ENCODE data around the gene NTSR1. TPM values are rescaled to one million over a fixed set of nuclear protein-coding genes. Genes with fewer than 3 reads are reported as not detected.

The NTSR1 gene
- total RNA-seq, 2 experiments from 2014 or later: not detected

GRCh38 chr20:62790075-62790474, 81.4 kb downstream of the NTSR1 start:
- ChIA-PET CTCF (interaction anchor here (1.1 to 4.0 kb wide), 10 partner anchors 15 to 380 kb away, joined by 3 to 22 read pairs (median 6); partner anchors contain the start of genes OGFR and SLCO4A1), POLR2A (no interaction called here)
- Mint-ChIP-seq H3K27ac (no peak overlapping the region), H3K4me1 (ENCODE audit: low read depth) (peaks cover 24% of the 10 kb centered on the region), H3K9me3 (no peaks in the 10 kb centered on the region), H3K4me3 (no peak overlapping the region), H3K36me3 (no peaks in the 10 kb centered on the region), H3K27me3 (no peaks in the 10 kb centered on the region)
- DNase-seq: no peak
- intact Hi-C loops (cut with micrococcal nuclease): no loop called here

GRCh38 chr20:62791301-62792181, 82.9 kb downstream of the NTSR1 start:
- no peaks in the 10 kb centered on the region for H3K36me3 Mint-ChIP-seq

GRCh38 chr20:62792182-62792939, 83.7 kb downstream of the NTSR1 start:
- intact Hi-C loops (cut with micrococcal nuclease): no loop called here
- H3K9me3 Mint-ChIP-seq: no peaks in the 10 kb centered on the region
- ChIA-PET POLR2A (no interaction called here), CTCF (interaction anchor here (0.6 to 4.0 kb wide), 37 partner anchors 10 to 293 kb away, joined by 3 to 22 read pairs (median 6); partner anchors contain the start of genes OGFR and SLCO4A1)
- no peaks in the 10 kb centered on the region for H3K27me3 Mint-ChIP-seq
- no peak overlapping the region for H3K4me3 Mint-ChIP-seq
- H3K36me3 Mint-ChIP-seq: no peaks in the 10 kb centered on the region
- no peak for DNase-seq
- H3K4me1 Mint-ChIP-seq (ENCODE audit: low read depth): peaks cover 27% of the 10 kb centered on the region
- H3K27ac Mint-ChIP-seq: peak overlapping the region; percentile 8

More at GRCh38 chr20:62791301-62792181, 82.9 kb downstream of the NTSR1 start:
- POLR2A ChIA-PET: no interaction called here
- no peaks in the 10 kb centered on the region for H3K27me3 Mint-ChIP-seq
- intact Hi-C loops (cut with micrococcal nuclease): loop anchor here (1.0 kb wide), 2 partner anchors 88 to 291 kb away; no protein-coding TSS in a partner anchor
- CTCF ChIA-PET: interaction anchor here (0.6 to 4.0 kb wide), 45 partner anchors 9 to 423 kb away, joined by 3 to 22 read pairs (median 5); partner anchors contain the start of genes OGFR, SLCO4A1 and TCFL5
- H3K4me1 Mint-ChIP-seq (ENCODE audit: low read depth): peaks cover 26% of the 10 kb centered on the region
- DNase-seq: peak; percentile 87
- no peak overlapping the region for H3K27ac Mint-ChIP-seq
- no peaks in the 10 kb centered on the region for H3K9me3 Mint-ChIP-seq
- H3K4me3 Mint-ChIP-seq: no peak overlapping the region

- no peaks in the 10 kb centered on the region for H3K27me3 Mint-ChIP-seq
- intact Hi-C loops (cut with micrococcal nuclease): no loop called here
- CTCF ChIA-PET: interaction anchor here (1.0 to 4.0 kb wide), 13 partner anchors 10 to 294 kb away, joined by 3 to 22 read pairs (median 6); no protein-coding TSS in a partner anchor
- no peak for DNase-seq
- H3K9me3 Mint-ChIP-seq: no peaks in the 10 kb centered on the region
- H3K36me3 Mint-ChIP-seq: no peaks in the 10 kb centered on the region
- peaks cover 29% of the 10 kb centered on the region for H3K4me1 Mint-ChIP-seq (ENCODE audit: low read depth)
- POLR2A ChIA-PET: no interaction called here
- peak overlapping the region; percentile 81 for H3K27ac Mint-ChIP-seq
- no peak overlapping the region for H3K4me3 Mint-ChIP-seq
Observed at GRCh38 chr20:62792940-62793756, 84.5 kb downstream of the NTSR1 start.

GRCh38 chr20:62793757-62794006, 85.0 kb downstream of the NTSR1 start:
- DNase-seq: no peak
- peak overlapping the region; percentile 81 for H3K27ac Mint-ChIP-seq
- ChIA-PET CTCF (interaction anchor here (0.7 to 2.1 kb wide), 2 partner anchors 14 to 384 kb away, joined by 3 to 4 read pairs; no protein-coding TSS in a partner anchor), POLR2A (interaction anchor here (1.0 to 1.9 kb wide), 3 partner anchors 10 to 152 kb away, joined by 3 to 4 read pairs (median 3); no protein-coding TSS in a partner anchor)
- intact Hi-C loops (cut with micrococcal nuclease): loop anchor here (1.0 to 2.0 kb wide), 4 partner anchors 11 to 171 kb away; partner anchors contain the start of gene OGFR
- peaks cover 3% of the 10 kb centered on the region for H3K36me3 Mint-ChIP-seq
- H3K9me3 Mint-ChIP-seq: no peaks in the 10 kb centered on the region
- H3K4me1 Mint-ChIP-seq (ENCODE audit: low read depth): peaks cover 29% of the 10 kb centered on the region
- peak overlapping the region; percentile 68 for H3K4me3 Mint-ChIP-seq
- H3K27me3 Mint-ChIP-seq: no peaks in the 10 kb centered on the region

- Mint-ChIP-seq H3K36me3 (peaks cover 5% of the 10 kb centered on the region), H3K4me1 (ENCODE audit: low read depth) (peaks cover 29% of the 10 kb centered on the region), H3K27me3 (no peaks in the 10 kb centered on the region), H3K4me3 (peak overlapping the region; percentile 79), H3K27ac (peak overlapping the region; percentile 81), H3K9me3 (no peaks in the 10 kb centered on the region)
- intact Hi-C loops (cut with micrococcal nuclease): loop anchor here (1.0 to 2.0 kb wide), 4 partner anchors 10 to 171 kb away; partner anchors contain the start of gene OGFR
- POLR2A ChIA-PET: interaction anchor here (0.8 to 1.9 kb wide), 10 partner anchors 10 to 191 kb away, joined by 3 to 4 read pairs (median 3); partner anchors contain the start of genes OGFR and SLCO4A1
- DNase-seq: peak; percentile 98
- CTCF ChIA-PET: interaction anchor here (0.7 to 2.1 kb wide), 5 partner anchors 13 to 411 kb away, joined by 3 to 4 read pairs (median 3); no protein-coding TSS in a partner anchor
Observed at GRCh38 chr20:62794007-62794724, 85.5 kb downstream of the NTSR1 start.

GRCh38 chr20:62795023-62795761, 86.6 kb downstream of the NTSR1 start:
- Mint-ChIP-seq H3K4me3 (peak overlapping the region; percentile 79), H3K9me3 (no peaks in the 10 kb centered on the region), H3K36me3 (peaks cover 11% of the 10 kb centered on the region), H3K27ac (peak overlapping the region; percentile 80), H3K27me3 (no peaks in the 10 kb centered on the region), H3K4me1 (ENCODE audit: low read depth) (peaks cover 29% of the 10 kb centered on the region)
- peak; percentile 75 for DNase-seq
- intact Hi-C loops (cut with micrococcal nuclease): loop anchor here (2.0 to 5.0 kb wide), 3 partner anchors 127 to 172 kb away; partner anchors contain the start of gene GID8
- POLR2A ChIA-PET: interaction anchor here (0.6 to 1.9 kb wide), 11 partner anchors 9 to 192 kb away, joined by 3 to 4 read pairs (median 3); partner anchors contain the start of genes OGFR and SLCO4A1
- CTCF ChIA-PET: interaction anchor here (0.9 to 2.1 kb wide), 3 partner anchors 12 to 143 kb away, joined by 3 to 4 read pairs (median 3); no protein-coding TSS in a partner anchor

- no peaks in the 10 kb centered on the region for H3K9me3 Mint-ChIP-seq
- peaks cover 12% of the 10 kb centered on the region for H3K36me3 Mint-ChIP-seq
- peaks cover 23% of the 10 kb centered on the region for H3K4me1 Mint-ChIP-seq (ENCODE audit: low read depth)
- DNase-seq: no peak
- peak overlapping the region; percentile 78 for H3K4me3 Mint-ChIP-seq
- ChIA-PET POLR2A (interaction anchor here (1.0 to 1.5 kb wide), 3 partner anchors 14 to 194 kb away, joined by 3 to 4 read pairs (median 4); partner anchors contain the start of gene SLCO4A1), CTCF (interaction anchor here (1.0 to 1.4 kb wide), 4 partner anchors 9 to 173 kb away, joined by 3 to 5 read pairs (median 3); no protein-coding TSS in a partner anchor)
- no peaks in the 10 kb centered on the region for H3K27me3 Mint-ChIP-seq
- H3K27ac Mint-ChIP-seq: peak overlapping the region; percentile 76
- intact Hi-C loops (cut with micrococcal nuclease): loop anchor here (2.0 to 5.0 kb wide), 3 partner anchors 125 to 494 kb away; partner anchors contain the start of genes ADRM1 and GID8
Observed at GRCh38 chr20:62796699-62797491, 88.3 kb downstream of the NTSR1 start.

GRCh38 chr20:62797671-62798532, 89.3 kb downstream of the NTSR1 start:
- peaks cover 12% of the 10 kb centered on the region for H3K36me3 Mint-ChIP-seq
- POLR2A ChIA-PET: no interaction called here
- H3K27me3 Mint-ChIP-seq: no peaks in the 10 kb centered on the region
- H3K27ac Mint-ChIP-seq: peak overlapping the region; percentile 76
- H3K4me1 Mint-ChIP-seq (ENCODE audit: low read depth): peaks cover 23% of the 10 kb centered on the region
- peak overlapping the region; percentile 78 for H3K4me3 Mint-ChIP-seq
- CTCF ChIA-PET: no interaction called here
- DNase-seq: no peak
- no peaks in the 10 kb centered on the region for H3K9me3 Mint-ChIP-seq
- intact Hi-C loops (cut with micrococcal nuclease): loop anchor here (2.0 to 5.0 kb wide), 3 partner anchors 124 to 495 kb away; partner anchors contain the start of genes ADRM1 and GID8

Measured in activated CD4-positive, alpha-beta memory T cell treated with anti-CD3 and anti-CD28 coated beads for 36 hours (primary cell).